ENCODE results near the gene ABAT. TPM values are rescaled to one million over a fixed set of nuclear protein-coding genes. Genes with fewer than 3 reads are reported as not detected.

Gene ABAT
- total RNA-seq, 2 experiments from 2014 or later: 2.0 to 6.7 TPM

GRCh38 chr16:8761078-8761477 is 86.7 kb downstream of the ABAT start:
- TF ChIP-seq EZH2phosphoT487 (IDR thresholded peaks at IDR 0.05; ENCODE audit: borderline replicate concordance, low read depth, low read length): no peak
- TF ChIP-seq CTCF (conservative IDR thresholded peaks at IDR 0.05; ENCODE audit: low read length): no peak
- ChIA-PET POLR2A (no interaction called here), CTCF (ENCODE audit: unreplicated experiment) (no interaction called here)
- intact Hi-C loops (cut with micrococcal nuclease; ENCODE audit: unreplicated experiment): no loop called here
- Histone ChIP-seq H4K20me1 (ENCODE audit: insufficient read depth, low read length) (no peaks in the 10 kb centered on the region), H3K79me2 (ENCODE audit: insufficient read depth, low read depth, low read length) (no peaks in the 10 kb centered on the region), H3K9me3 (ENCODE audit: low read length) (no peaks in the 10 kb centered on the region), H3K4me3 (ENCODE audit: low read depth, low read length, poor library complexity, severe bottlenecking) (no peak overlapping the region), H3K27ac (ENCODE audit: low read depth, low read length, poor library complexity, severe bottlenecking) (no peak overlapping the region), H2AFZ (ENCODE audit: low read length) (no peak overlapping the region), H3K36me3 (ENCODE audit: insufficient read depth, low read length) (no peaks in the 10 kb centered on the region), H3K9me2 (ENCODE audit: insufficient read depth, low read length) (no peaks in the 10 kb centered on the region), H3K4me2 (ENCODE audit: low read length) (no peak overlapping the region), H3K4me1 (ENCODE audit: insufficient read depth, low read length, poor library complexity, severe bottlenecking) (no peaks in the 10 kb centered on the region)
- DNase-seq (ENCODE audit: low spot score): no peak
- BruUV-seq (replicated peaks): no TSS peak

- no TSS peak for BruUV-seq (replicated peaks)
- Histone ChIP-seq H4K20me1 (ENCODE audit: insufficient read depth, low read length) (no peaks in the 10 kb centered on the region), H3K36me3 (ENCODE audit: insufficient read depth, low read length) (no peaks in the 10 kb centered on the region), H3K9me2 (ENCODE audit: insufficient read depth, low read length) (no peaks in the 10 kb centered on the region), H3K4me3 (ENCODE audit: low read depth, low read length, poor library complexity, severe bottlenecking) (no peak overlapping the region), H3K4me2 (ENCODE audit: low read length) (no peak overlapping the region), H3K27ac (ENCODE audit: low read depth, low read length, poor library complexity, severe bottlenecking) (no peak overlapping the region), H3K4me1 (ENCODE audit: insufficient read depth, low read length, poor library complexity, severe bottlenecking) (no peaks in the 10 kb centered on the region), H2AFZ (ENCODE audit: low read length) (no peak overlapping the region), H3K9me3 (ENCODE audit: low read length) (no peaks in the 10 kb centered on the region), H3K79me2 (ENCODE audit: insufficient read depth, low read depth, low read length) (no peaks in the 10 kb centered on the region)
- intact Hi-C loops (cut with micrococcal nuclease; ENCODE audit: unreplicated experiment): no loop called here
- DNase-seq (ENCODE audit: low spot score): no peak
- ChIA-PET CTCF (ENCODE audit: unreplicated experiment) (no interaction called here), POLR2A (no interaction called here)
- TF ChIP-seq CTCF (conservative IDR thresholded peaks at IDR 0.05; ENCODE audit: low read length) (no peak), EZH2phosphoT487 (IDR thresholded peaks at IDR 0.05; ENCODE audit: borderline replicate concordance, low read depth, low read length) (no peak)
Observed at GRCh38 chr16:8762254-8762653, 87.8 kb downstream of the ABAT start.

GRCh38 chr16:8763083-8763482 is 88.7 kb downstream of the ABAT start:
- H3K79me2 ChIP-seq (ENCODE audit: insufficient read depth, low read depth, low read length): no peaks in the 10 kb centered on the region
- POLR2A ChIA-PET: no interaction called here
- no peaks in the 10 kb centered on the region for H3K9me2 ChIP-seq (ENCODE audit: insufficient read depth, low read length)
- no TSS peak for BruUV-seq (replicated peaks)
- H3K4me3 ChIP-seq (ENCODE audit: low read depth, low read length, poor library complexity, severe bottlenecking): no peak overlapping the region
- H3K27ac ChIP-seq (ENCODE audit: low read depth, low read length, poor library complexity, severe bottlenecking): no peak overlapping the region
- H3K36me3 ChIP-seq (ENCODE audit: insufficient read depth, low read length): no peaks in the 10 kb centered on the region
- H4K20me1 ChIP-seq (ENCODE audit: insufficient read depth, low read length): no peaks in the 10 kb centered on the region
- no peaks in the 10 kb centered on the region for H3K9me3 ChIP-seq (ENCODE audit: low read length)
- no peak overlapping the region for H3K4me2 ChIP-seq (ENCODE audit: low read length)
- H3K4me1 ChIP-seq (ENCODE audit: insufficient read depth, low read length, poor library complexity, severe bottlenecking): no peaks in the 10 kb centered on the region
- intact Hi-C loops (cut with micrococcal nuclease; ENCODE audit: unreplicated experiment): no loop called here
- H2AFZ ChIP-seq (ENCODE audit: low read length): no peak overlapping the region
- DNase-seq (ENCODE audit: low spot score): no peak
- CTCF ChIA-PET (ENCODE audit: unreplicated experiment): no interaction called here
- TF ChIP-seq CTCF (conservative IDR thresholded peaks at IDR 0.05; ENCODE audit: low read length) (no peak), EZH2phosphoT487 (IDR thresholded peaks at IDR 0.05; ENCODE audit: borderline replicate concordance, low read depth, low read length) (no peak)

Measured in OCI-LY7 (cell line).